ENCODE data around the gene CPLANE2.
"Not testable (repeated sequence)": the region's sequence is repeated elsewhere in the genome, so short reads cannot be mapped to it uniquely, and the experiment has no call there.

The CPLANE2 gene

GRCh38 chr1:16217061-16217785 is 19.8 kb downstream of the CPLANE2 start:
- no peaks in the 10 kb centered on the region for H3K27me3 Mint-ChIP-seq
- ATAC-seq (replicated peaks; ENCODE audit: extremely low read depth, poor library complexity, severe bottlenecking) (peak; percentile 91), DNase-seq (ENCODE audit: low spot score in 2 of 2) (peak; percentile 78 to 81)
- H3K4me3 Mint-ChIP-seq: peak overlapping the region; percentile 74
- H3K36me3 Mint-ChIP-seq (ENCODE audit: insufficient read depth): peaks cover 7% of the 10 kb centered on the region
- peak overlapping the region; percentile 50 for H3K27ac Mint-ChIP-seq (ENCODE audit: low read depth)
- peaks cover 8% of the 10 kb centered on the region for H3K4me1 Mint-ChIP-seq
- no peaks in the 10 kb centered on the region for H3K9me3 Mint-ChIP-seq

GRCh38 chr1:16215882-16216753 is 20.9 kb downstream of the CPLANE2 start:
- Mint-ChIP-seq H3K4me3 (peak overlapping the region; percentile 74), H3K27me3 (no peaks in the 10 kb centered on the region), H3K4me1 (peaks cover 8% of the 10 kb centered on the region), H3K9me3 (no peaks in the 10 kb centered on the region), H3K36me3 (ENCODE audit: insufficient read depth) (peaks cover 5% of the 10 kb centered on the region), H3K27ac (ENCODE audit: low read depth) (no peak overlapping the region)
- DNase-seq (ENCODE audit: low spot score in 2 of 2): no peak
- ATAC-seq (replicated peaks; ENCODE audit: extremely low read depth, poor library complexity, severe bottlenecking): no peak

DNA sequence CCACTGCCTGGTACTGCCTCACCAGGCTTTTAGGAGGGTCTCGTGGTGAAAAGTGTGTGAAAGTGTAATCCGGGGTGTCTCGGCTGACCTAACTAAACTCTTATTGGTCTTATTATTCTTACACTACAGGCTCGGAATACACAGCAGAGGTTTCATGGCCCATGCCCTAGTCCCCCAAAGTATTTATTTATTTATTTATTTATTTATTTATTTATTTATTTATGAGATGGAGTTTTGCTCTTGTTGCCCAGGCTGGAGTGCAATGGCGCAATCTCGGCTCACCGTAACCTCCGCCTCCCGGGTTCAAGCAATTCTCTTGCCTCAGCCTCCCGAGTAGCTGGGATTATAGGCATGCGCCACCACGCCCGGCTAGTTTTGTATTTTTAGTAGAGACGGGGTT is 21.7 kb downstream of the CPLANE2 start:
- not testable (repeated sequence) for ATAC-seq (replicated peaks; ENCODE audit: extremely low read depth, poor library complexity, severe bottlenecking); H3K4me3 Mint-ChIP-seq

GRCh38 chr1:16213544-16213943 is 23.4 kb downstream of the CPLANE2 start:
- not testable (repeated sequence) for DNase-seq (ENCODE audit: low spot score in 2 of 2); H3K4me1 Mint-ChIP-seq; H3K36me3 Mint-ChIP-seq (ENCODE audit: insufficient read depth); H3K27ac Mint-ChIP-seq (ENCODE audit: low read depth); H3K4me3 Mint-ChIP-seq; H3K27me3 Mint-ChIP-seq; H3K9me3 Mint-ChIP-seq; ATAC-seq (replicated peaks; ENCODE audit: extremely low read depth, poor library complexity, severe bottlenecking)

More for the DNA sequence above, 21.7 kb downstream of the CPLANE2 start:
- not testable (repeated sequence) for DNase-seq (ENCODE audit: low spot score in 2 of 2); H3K9me3 Mint-ChIP-seq; H3K4me1 Mint-ChIP-seq; H3K27me3 Mint-ChIP-seq; H3K27ac Mint-ChIP-seq (ENCODE audit: low read depth); H3K36me3 Mint-ChIP-seq (ENCODE audit: insufficient read depth)

DNA sequence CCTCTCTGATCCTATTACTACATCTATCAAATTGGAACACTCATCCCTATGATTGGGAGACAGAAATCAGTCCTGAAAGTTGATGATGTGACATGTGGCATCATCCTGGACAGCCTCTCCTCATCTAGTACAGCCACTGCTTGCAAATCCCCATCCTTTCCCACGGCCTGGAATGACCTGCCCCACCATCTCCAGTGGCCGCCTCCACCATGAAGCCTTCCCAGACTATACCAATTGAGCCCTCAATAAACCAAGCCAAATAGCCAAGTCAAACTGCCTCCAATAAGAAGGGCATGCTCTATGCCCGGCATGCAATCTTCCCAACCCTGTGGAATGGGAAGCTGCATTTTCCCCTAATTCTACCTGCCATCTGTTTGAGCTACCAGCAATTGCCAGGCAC is 24.0 kb downstream of the CPLANE2 start:
- Mint-ChIP-seq H3K4me3 (no peak overlapping the region), H3K9me3 (no peaks in the 10 kb centered on the region), H3K4me1 (peaks cover 8% of the 10 kb centered on the region), H3K27ac (ENCODE audit: low read depth) (no peak overlapping the region), H3K27me3 (no peaks in the 10 kb centered on the region), H3K36me3 (ENCODE audit: insufficient read depth) (peaks cover 5% of the 10 kb centered on the region)
- DNase-seq (ENCODE audit: low spot score in 2 of 2) (no peak), ATAC-seq (replicated peaks; ENCODE audit: extremely low read depth, poor library complexity, severe bottlenecking) (no peak)

GRCh38 chr1:16212251-16212961 is 24.6 kb downstream of the CPLANE2 start, which contains the start of gene ARHGEF19:
Gene ARHGEF19 (minus strand): TSS chr1:16212652. CDS start chr1:16209054, 3,598 bp downstream.
- no peak within 1 kb of the TSS for H3K4me3 Mint-ChIP-seq
- no peaks in the 10 kb centered on the region for H3K27me3 Mint-ChIP-seq
- DNase-seq (ENCODE audit: low spot score in 2 of 2): no peak
- H3K4me1 Mint-ChIP-seq: peaks cover 9% of the 10 kb centered on the region
- H3K36me3 Mint-ChIP-seq (ENCODE audit: insufficient read depth): peaks cover 5% of the 10 kb centered on the region
- H3K27ac Mint-ChIP-seq (ENCODE audit: low read depth): no peak within 1 kb of the TSS
- ATAC-seq (replicated peaks; ENCODE audit: extremely low read depth, poor library complexity, severe bottlenecking): no peak
- H3K9me3 Mint-ChIP-seq: no peaks in the 10 kb centered on the region

DNA sequence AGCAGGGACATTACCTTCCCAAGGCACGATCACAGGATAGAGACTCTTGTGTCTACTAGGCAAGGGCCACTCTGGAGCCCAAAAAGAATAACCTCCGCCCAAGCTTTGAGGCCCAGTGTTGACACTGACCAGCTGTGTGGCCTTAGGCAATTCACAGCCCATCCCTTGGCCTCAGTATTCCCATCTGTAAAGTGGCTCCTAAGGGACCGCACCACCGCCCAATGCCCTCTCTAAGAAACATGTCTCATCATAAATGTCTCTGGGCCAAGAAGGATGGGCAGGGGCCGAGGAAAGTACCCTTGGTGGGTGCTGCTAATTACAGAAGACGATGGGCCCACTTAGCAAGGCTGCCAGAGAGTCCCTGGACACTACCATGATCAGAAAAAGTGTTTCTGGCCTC is 25.2 kb downstream of the CPLANE2 start:
- H3K27ac Mint-ChIP-seq (ENCODE audit: low read depth): no peak overlapping the region
- no peak overlapping the region for H3K4me3 Mint-ChIP-seq
- H3K4me1 Mint-ChIP-seq: peaks cover 13% of the 10 kb centered on the region
- ATAC-seq (replicated peaks; ENCODE audit: extremely low read depth, poor library complexity, severe bottlenecking): no peak
- H3K36me3 Mint-ChIP-seq (ENCODE audit: insufficient read depth): peaks cover 2% of the 10 kb centered on the region
- H3K27me3 Mint-ChIP-seq: no peaks in the 10 kb centered on the region
- DNase-seq (ENCODE audit: low spot score in 2 of 2): no peak
- no peaks in the 10 kb centered on the region for H3K9me3 Mint-ChIP-seq

GRCh38 chr1:16210581-16210980 is 26.4 kb downstream of the CPLANE2 start:
- Mint-ChIP-seq H3K27me3 (no peaks in the 10 kb centered on the region), H3K4me1 (peaks cover 11% of the 10 kb centered on the region), H3K4me3 (no peak overlapping the region), H3K27ac (ENCODE audit: low read depth) (no peak overlapping the region), H3K36me3 (ENCODE audit: insufficient read depth) (peaks cover 2% of the 10 kb centered on the region), H3K9me3 (no peaks in the 10 kb centered on the region)
- no peak for DNase-seq (ENCODE audit: low spot score in 2 of 2)
- ATAC-seq (replicated peaks; ENCODE audit: extremely low read depth, poor library complexity, severe bottlenecking): no peak

- H3K4me1 Mint-ChIP-seq: peaks cover 11% of the 10 kb centered on the region
- H3K36me3 Mint-ChIP-seq (ENCODE audit: insufficient read depth): peaks cover 2% of the 10 kb centered on the region
- DNase-seq (ENCODE audit: low spot score in 2 of 2) (no peak), ATAC-seq (replicated peaks; ENCODE audit: extremely low read depth, poor library complexity, severe bottlenecking) (no peak)
- H3K9me3 Mint-ChIP-seq: no peaks in the 10 kb centered on the region
- no peaks in the 10 kb centered on the region for H3K27me3 Mint-ChIP-seq
- no peak overlapping the region for H3K27ac Mint-ChIP-seq (ENCODE audit: low read depth)
- no peak overlapping the region for H3K4me3 Mint-ChIP-seq
Measured at GRCh38 chr1:16209847-16210407, 27.1 kb downstream of the CPLANE2 start.

DNA sequence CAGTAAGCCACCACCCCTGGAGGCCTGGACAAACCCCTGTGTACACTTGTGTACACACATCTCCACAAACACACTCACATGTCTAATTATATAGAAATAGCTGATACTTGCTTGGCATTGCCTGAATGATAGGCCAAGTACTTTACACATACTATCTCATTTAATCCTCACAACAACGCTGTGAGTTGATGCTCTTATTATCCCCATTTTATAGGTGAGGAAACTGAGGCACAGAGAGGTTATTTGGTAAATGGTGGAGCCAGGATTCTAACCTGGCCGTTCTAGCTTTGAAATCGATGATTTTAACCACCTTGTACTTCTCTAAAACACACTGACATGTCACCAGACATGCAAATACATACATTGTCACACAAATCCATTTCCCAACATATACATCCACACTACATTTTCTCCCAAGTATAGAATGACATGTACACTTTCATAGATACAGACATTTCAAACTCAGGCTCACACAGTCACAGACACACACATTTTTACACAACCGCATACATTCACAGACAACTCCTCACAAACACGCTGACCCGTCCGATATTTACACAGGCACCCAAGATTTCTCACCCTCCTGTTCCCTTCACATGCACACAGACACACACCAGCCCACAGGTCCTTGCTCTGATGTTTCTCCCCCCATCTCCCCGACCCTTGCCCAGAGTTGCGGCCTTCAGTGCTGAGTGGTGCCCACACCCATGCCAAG is 27.7 kb downstream of the CPLANE2 start:
- ATAC-seq (replicated peaks; ENCODE audit: extremely low read depth, poor library complexity, severe bottlenecking) (no peak), DNase-seq (ENCODE audit: low spot score in 2 of 2) (no peak)
- Mint-ChIP-seq H3K27me3 (no peaks in the 10 kb centered on the region), H3K4me1 (peaks cover 16% of the 10 kb centered on the region), H3K4me3 (no peak overlapping the region), H3K36me3 (ENCODE audit: insufficient read depth) (peaks cover 2% of the 10 kb centered on the region), H3K27ac (ENCODE audit: low read depth) (no peak overlapping the region), H3K9me3 (no peaks in the 10 kb centered on the region)

- Mint-ChIP-seq H3K36me3 (ENCODE audit: insufficient read depth) (peaks cover 5% of the 10 kb centered on the region), H3K27me3 (no peaks in the 10 kb centered on the region), H3K9me3 (no peaks in the 10 kb centered on the region), H3K27ac (ENCODE audit: low read depth) (peak overlapping the region; percentile 92), H3K4me1 (peaks cover 16% of the 10 kb centered on the region), H3K4me3 (peak overlapping the region; percentile 78)
- DNase-seq (ENCODE audit: low spot score in 2 of 2) (no peak), ATAC-seq (replicated peaks; ENCODE audit: extremely low read depth, poor library complexity, severe bottlenecking) (no peak)
Measured at GRCh38 chr1:16208270-16208987, 28.6 kb downstream of the CPLANE2 start.

Data from central memory CD8-positive, alpha-beta T cell (primary cell).